ENCODE results near the gene IFNK.
"Not testable (repeated sequence)": the region's sequence is repeated elsewhere in the genome, so short reads cannot be mapped to it uniquely, and the experiment has no call there.

IFNK gene

GRCh38 chr9:27524236-27524635 is at the start of gene IFNK:
TSS of gene IFNK (plus strand) at chr9:27524290. CDS start at chr9:27524337, 47 bp downstream.
- DNase-seq = no peak

GRCh38 chr9:27474305-27474704 is 49.8 kb upstream of the IFNK start:
- DNase-seq = no peak

GRCh38 chr9:27475057-27475595 is 49.0 kb upstream of the IFNK start:
- no peak for DNase-seq

GRCh38 chr9:27476870-27477515 is 47.1 kb upstream of the IFNK start:
- no peak for DNase-seq

GRCh38 chr9:27478322-27478721 is 45.8 kb upstream of the IFNK start:
- no peak for DNase-seq

- no peak for DNase-seq
Measured at GRCh38 chr9:27482709-27483108, 41.4 kb upstream of the IFNK start.

GRCh38 chr9:27483576-27483975 is 40.5 kb upstream of the IFNK start:
- no peak for DNase-seq

- no peak for DNase-seq
Measured at GRCh38 chr9:27485158-27485557, 38.9 kb upstream of the IFNK start.

- no peak for DNase-seq
Measured at GRCh38 chr9:27487128-27487640, 36.9 kb upstream of the IFNK start.

- DNase-seq = no peak
Measured at GRCh38 chr9:27487927-27488326, 36.2 kb upstream of the IFNK start.

- no peak for DNase-seq
Measured at GRCh38 chr9:27489087-27489876, 34.8 kb upstream of the IFNK start.

GRCh38 chr9:27491154-27491553 is 32.9 kb upstream of the IFNK start:
- DNase-seq = no peak

- no peak for DNase-seq
Measured at GRCh38 chr9:27495480-27496134, 28.5 kb upstream of the IFNK start.

GRCh38 chr9:27496135-27496504 is 28.0 kb upstream of the IFNK start:
- no peak for DNase-seq

GRCh38 chr9:27497883-27498417 is 26.1 kb upstream of the IFNK start:
- no peak for DNase-seq

- DNase-seq = no peak
Measured at GRCh38 chr9:27499451-27499850, 24.6 kb upstream of the IFNK start.

- DNase-seq = not testable (repeated sequence)
Measured at GRCh38 chr9:27500902-27501301, 23.2 kb upstream of the IFNK start.

- no peak for DNase-seq
Measured at GRCh38 chr9:27503623-27504022, 20.5 kb upstream of the IFNK start.

GRCh38 chr9:27504259-27504658 is 19.8 kb upstream of the IFNK start:
- DNase-seq = no peak

- no peak for DNase-seq
Measured at GRCh38 chr9:27505744-27506161, 18.3 kb upstream of the IFNK start.

- DNase-seq = no peak
Measured at GRCh38 chr9:27506981-27507380, 17.1 kb upstream of the IFNK start.

- no peak for DNase-seq
Measured at GRCh38 chr9:27510780-27511179, 13.3 kb upstream of the IFNK start.

- DNase-seq = no peak
Measured at GRCh38 chr9:27511771-27512170, 12.3 kb upstream of the IFNK start.
